ENCODE measurements around the gene FOXP4.
A peak's percentile ranks its signal among the peaks of the same experiment; 100 is the strongest.
"Not testable (repeated sequence)": the region's sequence is repeated elsewhere in the genome, so short reads cannot be mapped to it uniquely, and the experiment has no call there.

Gene FOXP4

GRCh38 chr6:41602864-41603608, 56.9 kb downstream of the FOXP4 start:
- peak; percentile 80 for DNase-seq

GRCh38 chr6:41604006-41604405, 57.8 kb downstream of the FOXP4 start:
- DNase-seq = no peak

DNA sequence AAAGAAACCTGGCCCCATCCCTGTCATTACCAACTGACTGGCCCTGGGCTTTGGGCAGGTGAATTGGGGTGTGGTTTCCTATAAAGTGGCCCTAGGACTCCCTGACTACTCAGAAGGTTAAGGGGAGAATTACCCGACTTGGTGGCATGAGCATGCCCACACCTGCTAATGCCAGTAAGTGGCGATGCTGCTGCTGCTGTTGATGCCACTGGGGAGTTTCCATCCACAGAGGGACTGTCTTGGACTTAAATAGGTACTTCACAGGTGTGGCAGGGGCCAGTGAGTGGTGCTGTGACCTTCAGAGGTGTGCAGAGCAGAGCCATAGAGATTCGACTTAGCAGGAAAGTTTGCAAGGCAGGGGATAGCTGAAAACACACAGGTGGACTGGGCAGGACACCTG, 59.5 kb downstream of the FOXP4 start:
- DNase-seq = no peak

DNA sequence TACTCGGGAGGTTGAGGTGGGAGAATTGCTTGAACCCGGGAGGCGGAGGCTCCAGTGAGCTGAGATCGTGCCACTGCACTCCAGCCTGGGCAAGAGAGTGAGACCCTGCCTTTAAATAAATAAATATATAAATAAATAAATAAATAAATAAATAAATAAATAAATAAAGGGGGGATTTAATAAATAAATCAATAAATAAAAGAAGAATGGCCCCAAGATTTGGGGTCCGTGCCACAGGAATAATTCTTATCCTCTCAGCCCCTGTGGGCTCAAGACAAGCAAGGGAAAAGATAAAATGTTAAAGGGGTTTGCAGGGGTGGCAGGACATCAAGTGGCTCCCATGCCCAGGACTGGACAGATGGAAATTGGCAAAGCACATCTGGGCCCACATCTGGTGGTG, 60.9 kb downstream of the FOXP4 start:
- no peak for DNase-seq

- no peak for DNase-seq
Observed at GRCh38 chr6:41607736-41608135, 61.6 kb downstream of the FOXP4 start.

DNA sequence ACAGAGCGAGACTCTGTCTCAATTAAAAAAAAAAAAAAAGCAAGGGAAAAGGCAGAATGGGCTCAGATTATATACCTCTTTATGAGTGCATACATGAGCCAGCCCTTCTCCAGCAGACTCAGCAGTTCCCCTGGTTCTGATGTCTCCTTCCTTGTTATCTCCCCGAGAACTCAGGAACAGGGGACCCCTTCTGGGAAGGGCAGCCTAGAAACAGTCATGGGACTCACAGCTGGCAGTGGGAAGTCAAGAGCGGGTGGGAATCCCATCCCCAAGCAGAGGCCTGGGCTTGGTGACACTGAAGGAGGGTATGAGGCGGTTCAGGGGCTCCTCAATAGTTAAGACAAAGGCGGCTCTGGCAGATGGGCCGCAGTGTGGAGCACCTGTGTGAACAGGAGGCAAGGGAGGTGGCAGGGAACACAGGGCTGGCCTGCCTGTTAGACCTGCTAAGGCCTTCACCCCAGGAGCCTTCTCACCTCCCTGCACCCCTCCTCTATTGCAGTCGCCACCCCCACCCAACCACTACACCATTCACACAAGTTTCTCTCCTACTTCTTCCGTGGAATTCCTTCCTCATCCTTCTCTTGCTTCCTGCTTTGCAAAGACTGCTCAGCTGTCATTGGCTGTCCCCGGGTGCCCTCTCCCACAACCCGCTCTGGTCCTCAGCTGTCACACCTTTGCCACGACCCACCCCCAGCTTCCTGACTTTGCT, 62.4 kb downstream of the FOXP4 start:
- DNase-seq = no peak

GRCh38 chr6:41614715-41615114, 68.5 kb downstream of the FOXP4 start:
- no peak for DNase-seq

DNA sequence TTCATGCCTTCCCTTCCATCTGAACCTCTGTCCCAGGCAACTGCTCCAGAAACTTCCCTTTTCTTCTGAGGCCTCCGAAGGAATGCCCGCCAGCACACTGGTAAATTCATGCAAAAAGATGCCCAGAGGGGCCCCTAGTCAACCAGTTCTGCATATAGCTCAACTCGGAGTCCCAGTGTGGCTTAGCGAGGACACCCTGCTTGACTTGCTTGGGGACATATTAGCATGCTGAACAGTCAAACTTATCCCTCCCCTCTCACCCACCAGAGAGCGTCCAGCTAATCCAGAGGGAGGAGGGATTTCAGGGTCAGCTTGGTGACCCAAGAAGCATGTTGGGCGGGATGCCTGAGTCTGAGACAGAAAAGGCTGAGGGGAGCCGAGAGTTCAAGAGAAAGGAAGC, 69.1 kb downstream of the FOXP4 start:
- DNase-seq = no peak

DNA sequence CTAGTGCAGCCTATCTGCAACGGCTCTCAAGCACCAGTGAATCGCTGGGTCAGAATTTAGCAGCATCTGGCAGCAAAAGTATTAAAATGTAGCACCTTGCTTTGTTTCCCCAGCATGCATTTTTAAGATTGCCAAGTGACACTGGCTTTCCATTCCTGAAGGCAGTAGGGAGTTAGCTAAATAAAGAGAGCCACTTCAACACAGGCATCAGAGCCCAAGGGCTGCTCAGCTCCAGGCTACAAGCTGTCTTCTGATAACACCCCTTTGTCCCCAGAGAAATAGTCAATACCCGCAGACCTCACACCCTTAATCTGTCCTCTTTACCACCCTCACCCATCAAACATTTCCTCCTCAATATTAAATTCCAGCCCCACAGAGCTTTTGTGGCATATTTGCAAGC, 72.4 kb downstream of the FOXP4 start:
- no peak for DNase-seq

DNA sequence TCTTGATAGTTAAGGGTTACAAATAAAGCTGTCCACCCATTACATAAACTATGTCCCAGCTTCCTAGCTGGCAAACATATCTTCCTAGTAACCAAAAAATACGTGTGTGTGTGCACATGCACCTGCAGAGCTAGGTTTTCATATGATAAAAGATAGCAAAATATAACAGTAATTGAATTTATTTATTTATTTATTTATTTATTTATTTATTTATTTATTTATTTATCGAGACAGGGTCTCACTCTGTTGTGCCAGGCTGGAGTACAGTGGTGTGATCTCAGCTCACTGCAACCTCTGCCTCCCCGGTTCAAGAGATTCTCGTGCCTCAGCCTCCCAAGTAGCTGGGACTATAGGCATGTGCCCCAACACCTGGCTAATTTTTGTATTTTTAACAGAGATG, 73.0 kb downstream of the FOXP4 start:
- DNase-seq = not testable (repeated sequence)

GRCh38 chr6:41621367-41621766, 75.2 kb downstream of the FOXP4 start:
- DNase-seq = no peak

DNA sequence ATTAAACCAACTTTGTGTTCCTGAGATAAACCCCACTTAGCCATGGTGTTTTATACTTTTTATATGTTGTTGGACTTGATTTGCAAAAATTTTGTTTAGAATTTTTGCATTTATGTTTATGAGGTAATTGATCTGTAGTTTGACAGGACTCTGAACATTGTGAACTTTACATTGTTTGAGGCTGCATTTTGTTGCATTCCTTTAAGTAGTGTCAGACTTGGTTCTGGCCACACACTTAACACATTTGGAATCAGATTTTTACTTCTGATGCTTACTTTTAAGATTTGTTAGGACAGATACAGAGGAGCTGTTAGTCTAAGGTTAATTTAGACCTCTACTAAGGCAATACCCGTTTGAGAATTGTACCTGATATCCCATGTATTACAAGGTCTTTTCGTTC, 75.6 kb downstream of the FOXP4 start:
- DNase-seq = no peak

- no peak for DNase-seq
Observed at GRCh38 chr6:41622206-41622988, 76.2 kb downstream of the FOXP4 start.

GRCh38 chr6:41623330-41623729, 77.1 kb downstream of the FOXP4 start:
- DNase-seq = no peak

DNA sequence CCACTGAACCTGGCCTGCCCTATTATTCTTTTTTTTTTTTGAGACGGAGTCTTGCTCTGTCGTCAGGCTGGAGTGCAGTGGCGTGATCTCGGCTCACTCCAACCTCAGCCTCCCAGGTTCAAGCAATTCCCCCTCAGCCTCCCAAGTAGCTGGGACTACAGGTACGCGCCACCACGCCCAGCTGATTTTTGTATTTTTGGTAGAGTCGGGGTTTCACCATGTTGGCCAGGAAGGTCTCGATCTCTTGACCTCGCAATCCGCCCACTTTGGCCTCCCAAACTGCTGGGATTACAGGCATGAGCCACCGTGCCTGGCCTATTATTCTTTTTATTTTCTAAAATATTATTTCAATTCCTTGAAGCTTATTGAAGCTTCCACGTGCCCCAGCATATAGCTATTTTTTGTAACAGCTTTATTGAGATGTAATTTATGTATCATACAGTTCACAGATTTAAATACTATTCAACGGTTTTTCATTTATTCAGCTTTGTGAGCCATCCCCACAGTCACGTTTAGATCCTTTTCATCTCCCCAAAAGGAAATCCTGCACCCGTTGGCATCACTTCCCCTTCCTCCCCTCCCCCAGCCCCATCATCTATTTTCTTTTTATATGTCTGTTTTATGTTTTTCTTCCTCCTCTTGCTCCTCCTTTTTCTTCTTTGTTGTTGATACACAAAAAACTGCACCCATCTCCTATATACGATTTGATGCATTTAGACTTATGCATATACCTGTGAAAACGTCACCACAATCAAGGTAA, 78.6 kb downstream of the FOXP4 start:
- no peak for DNase-seq

GRCh38 chr6:41625442-41625841, 79.3 kb downstream of the FOXP4 start:
- peak; percentile 54 for DNase-seq

DNA sequence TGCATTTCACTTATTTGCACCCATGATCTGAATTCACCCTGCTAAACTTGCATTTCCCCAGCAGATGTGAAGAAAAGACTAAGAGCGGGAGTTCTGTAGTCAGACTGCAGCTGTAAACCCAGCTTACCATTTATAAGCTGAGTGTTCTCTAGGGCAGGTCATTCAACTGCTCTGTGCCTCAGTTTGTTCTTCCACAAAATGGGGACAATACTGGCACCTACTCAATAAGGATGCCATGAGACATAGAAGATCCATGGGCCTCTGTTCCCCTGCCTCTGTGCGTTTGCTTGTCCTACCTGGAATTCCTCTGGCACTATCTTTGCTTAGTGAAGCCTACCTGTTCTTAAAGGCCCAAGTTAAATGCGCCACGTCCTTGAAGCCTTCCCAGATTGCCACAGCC, 79.8 kb downstream of the FOXP4 start:
- DNase-seq = no peak

DNA sequence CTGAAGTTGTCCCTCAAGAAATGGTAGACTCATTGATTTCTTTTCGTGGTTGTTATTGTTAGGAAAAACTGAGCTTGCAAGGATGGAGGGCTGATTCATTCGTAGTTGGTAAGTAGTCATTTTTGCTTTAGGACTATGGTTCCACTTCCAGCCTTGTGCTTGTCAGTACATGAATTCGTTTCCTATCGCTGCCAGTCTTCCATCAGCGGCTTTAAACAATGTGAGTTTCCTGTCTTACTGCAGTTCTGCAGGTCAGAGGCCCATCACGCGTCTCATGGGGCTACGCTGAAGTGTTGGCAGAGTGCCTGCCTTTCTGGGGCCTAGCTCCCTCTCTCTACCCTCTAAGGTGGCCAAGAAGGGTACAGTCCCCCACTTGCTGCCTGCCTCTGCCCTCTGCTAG, 80.7 kb downstream of the FOXP4 start:
- no peak for DNase-seq

GRCh38 chr6:41629128-41629527, 82.9 kb downstream of the FOXP4 start:
- DNase-seq = no peak

DNA sequence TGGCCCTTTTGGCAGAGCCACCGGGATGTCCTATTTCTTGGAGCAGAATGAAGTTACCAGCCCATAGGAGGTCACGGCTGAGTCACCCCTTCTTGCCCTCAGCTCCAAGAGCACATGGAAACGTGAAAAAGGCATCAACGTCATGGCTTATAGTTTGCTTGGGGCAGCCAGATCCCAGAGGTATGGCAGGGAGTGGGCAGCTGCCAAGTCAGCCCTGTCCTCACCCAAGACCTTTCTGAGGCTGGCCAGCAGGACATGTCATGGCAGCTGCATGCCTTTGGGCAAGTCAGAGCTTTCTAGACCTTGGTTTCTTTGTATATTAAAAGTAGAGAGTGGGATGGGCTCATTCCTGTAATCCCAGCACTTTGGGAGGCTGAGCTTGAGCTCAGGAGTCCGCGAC, 83.9 kb downstream of the FOXP4 start:
- no peak for DNase-seq

DNA sequence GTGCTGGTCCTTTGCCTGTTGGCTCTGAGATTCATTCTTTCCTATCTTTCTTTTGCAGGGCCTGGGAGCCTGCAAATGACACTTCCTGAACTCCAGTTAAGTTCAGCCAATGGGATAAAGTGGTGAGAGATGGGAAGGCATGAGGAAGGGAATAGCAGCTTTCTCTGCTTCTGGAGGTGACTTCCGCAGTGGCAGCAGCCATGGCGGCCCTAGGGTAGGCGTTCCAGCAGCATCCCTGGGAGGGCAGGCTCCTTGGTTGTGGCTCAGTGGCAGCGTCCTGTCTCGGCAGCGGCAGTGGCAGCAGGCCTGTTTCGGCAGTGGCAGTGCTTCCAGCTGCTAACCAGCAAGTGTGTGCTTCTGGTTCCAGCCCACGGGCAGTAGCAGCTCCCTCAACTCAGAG, 84.8 kb downstream of the FOXP4 start:
- no peak for DNase-seq

GRCh38 chr6:41633056-41633634, 87.0 kb downstream of the FOXP4 start:
- no peak for DNase-seq

DNA sequence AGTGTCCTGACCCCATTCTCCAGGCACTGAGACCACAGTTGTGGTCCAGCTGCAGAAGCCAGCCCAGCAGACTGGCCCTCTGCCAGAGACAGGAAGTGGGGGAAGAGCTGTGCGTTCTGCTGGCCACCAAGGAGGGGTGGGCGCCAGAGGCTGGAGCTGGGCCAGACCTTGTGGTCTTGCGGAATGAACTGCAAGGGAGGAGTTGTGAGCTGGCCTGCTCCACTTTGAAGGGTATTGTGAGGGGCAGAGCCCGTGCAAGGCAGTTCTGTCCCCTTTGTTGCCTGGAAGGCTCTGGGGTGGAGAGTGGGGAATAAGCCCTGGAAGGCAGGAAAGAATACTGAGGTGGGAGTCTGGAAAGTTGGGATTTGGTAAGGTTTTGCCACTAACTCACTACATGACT, 88.5 kb downstream of the FOXP4 start:
- DNase-seq = no peak
